Prostate gland (tissue), 2 donors: Measurements from ENCODE around the gene THSD4.

Experiments used
- CTCF ChIP-seq, 4 experiments: fragments of 200-600 bp in 2 of 4; fragments of 450-650 bp in 2 of 4; sonication (generic) in 2 of 4; IDR thresholded peaks; 1 replicate in 3 of 4; 2 replicates in 1 of 4; pipeline ENCODE4 v1.5.1; 2016 to 2019; ENCODE audit warnings: antibody characterized with exemption in 4 of 4, mild to moderate bottlenecking in 2 of 4, moderate library complexity in 2 of 4
- POLR2A ChIP-seq: fragments of 450-650 bp; IDR thresholded peaks from one replicate; pipeline ENCODE4 v1.6.1; 2016; ENCODE audit warnings: antibody characterized with exemption, mild to moderate bottlenecking
- POLR2AphosphoS5 ChIP-seq: sonication (generic); formaldehyde crosslinking; IDR thresholded peaks from one replicate; pipeline ENCODE4 v1.6.1; 2017; ENCODE audit warnings: antibody characterized with exemption

- TF ChIP-seq CTCF (IDR thresholded peaks at IDR 0.05), result no peak
- TF ChIP-seq POLR2AphosphoS5, result no peak
- no peak for TF ChIP-seq POLR2A
Observed at GRCh38 chr15:71777216-71777943, 662.1 kb downstream of the THSD4 start.
